Cardiac ventricle fibroblast (primary cell): ENCODE data around the gene ZNF883. TPM values are rescaled to one million over a fixed set of nuclear protein-coding genes. Genes with fewer than 3 reads are reported as not detected.

Experiments used
- total RNA-seq: library from RNA; depleted of rRNA; stranded (reverse); fragments of >200 nt; gene quantifications from 2 replicates; pipeline ENCODE4 v1.2.3, GENCODE V29; 2015

The ZNF883 gene
- 1.7 and 1.8 TPM in 2 replicates for total RNA-seq

GRCh38 chr9:113011911-113012381 lies at the start of gene ZNF883:
ZNF883 (minus strand) TSS chr9:113012192.

GRCh38 chr9:113056191-113057106 lies 44.5 kb upstream of the ZNF883 start, which contains the start of gene ZFP37:
ZFP37 (minus strand) TSS chr9:113056724; CDS start chr9:113056688, 36 bp downstream.

Other genes starting within 250 kb of the ZNF883 start
- not detected in 2 replicates for gene SLC46A2, start 121.3 kb downstream of the ZNF883 start, total RNA-seq
- gene ZFP37, start 44.5 kb upstream of the ZNF883 start, total RNA-seq, result 1.1 and 1.4 TPM in 2 replicates
- gene SLC31A2, start 138.8 kb upstream of the ZNF883 start, total RNA-seq, result 3.0 and 3.7 TPM in 2 replicates
- gene FKBP15, start 209.1 kb upstream of the ZNF883 start, total RNA-seq, result 14.3 and 17.8 TPM in 2 replicates
- 19.0 and 20.5 TPM in 2 replicates for gene SLC31A1, start 209.4 kb upstream of the ZNF883 start, total RNA-seq